Activated CD4-positive, alpha-beta memory T cell treated with anti-CD3 and anti-CD28 coated beads for 36 hours (primary cell): ENCODE measurements around the gene HAUS1. TPM values are rescaled to one million over a fixed set of nuclear protein-coding genes. Genes with fewer than 3 reads are reported as not detected.

Experiments used
- CTCF ChIA-PET: fragments of 350-600 bp; sonication (Branson Sonifier 250); formaldehyde crosslinking; loops from one replicate; lab custom pipeline; 2021; ENCODE audit warnings: antibody characterized with exemption, inconsistent platforms; lab: Charles Lee
- POLR2A ChIA-PET: fragments of 350-600 bp; sonication (Branson Sonifier 250); formaldehyde crosslinking; loops from one replicate; lab custom pipeline; 2021; ENCODE audit warnings: antibody characterized with exemption; lab: Charles Lee
- DNase-seq: peaks from one replicate; pipeline ENCODE4 v3.0.0-alpha.2; 2020
- H3K27ac Mint-ChIP-seq: one replicate; pipeline ENCODE4 v1.8.0; 2021; ENCODE audit warnings: mixed read lengths
- H3K27me3 Mint-ChIP-seq: one replicate; pipeline ENCODE4 v1.8.0; 2021; ENCODE audit warnings: mixed read lengths
- H3K36me3 Mint-ChIP-seq: one replicate; pipeline ENCODE4 v1.8.0; 2021; ENCODE audit warnings: mixed read lengths
- H3K4me1 Mint-ChIP-seq: one replicate; pipeline ENCODE4 v1.8.0; 2021; ENCODE audit warnings: low read depth, mixed read lengths
- H3K4me3 Mint-ChIP-seq: one replicate; pipeline ENCODE4 v1.8.0; 2021; ENCODE audit warnings: mild to moderate bottlenecking, mixed read lengths
- H3K9me3 Mint-ChIP-seq: one replicate; pipeline ENCODE4 v1.8.0; 2021; ENCODE audit warnings: mixed read lengths
- intact Hi-C: fragments of 100-400 bp; cut with micrococcal nuclease; formaldehyde crosslinking; loops from one replicate; pipeline ENCODE4 v1.15.1; 2023
- total RNA-seq, 2 experiments: library from RNA; stranded (reverse); gene quantifications; one replicate each; pipeline ENCODE4 v1.2.3, GENCODE V29; 2021

Gene HAUS1, protein sequence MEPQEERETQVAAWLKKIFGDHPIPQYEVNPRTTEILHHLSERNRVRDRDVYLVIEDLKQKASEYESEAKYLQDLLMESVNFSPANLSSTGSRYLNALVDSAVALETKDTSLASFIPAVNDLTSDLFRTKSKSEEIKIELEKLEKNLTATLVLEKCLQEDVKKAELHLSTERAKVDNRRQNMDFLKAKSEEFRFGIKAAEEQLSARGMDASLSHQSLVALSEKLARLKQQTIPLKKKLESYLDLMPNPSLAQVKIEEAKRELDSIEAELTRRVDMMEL
- total RNA-seq, result 10 to 100 TPM; 57.4 to 65.5 TPM

DNA sequence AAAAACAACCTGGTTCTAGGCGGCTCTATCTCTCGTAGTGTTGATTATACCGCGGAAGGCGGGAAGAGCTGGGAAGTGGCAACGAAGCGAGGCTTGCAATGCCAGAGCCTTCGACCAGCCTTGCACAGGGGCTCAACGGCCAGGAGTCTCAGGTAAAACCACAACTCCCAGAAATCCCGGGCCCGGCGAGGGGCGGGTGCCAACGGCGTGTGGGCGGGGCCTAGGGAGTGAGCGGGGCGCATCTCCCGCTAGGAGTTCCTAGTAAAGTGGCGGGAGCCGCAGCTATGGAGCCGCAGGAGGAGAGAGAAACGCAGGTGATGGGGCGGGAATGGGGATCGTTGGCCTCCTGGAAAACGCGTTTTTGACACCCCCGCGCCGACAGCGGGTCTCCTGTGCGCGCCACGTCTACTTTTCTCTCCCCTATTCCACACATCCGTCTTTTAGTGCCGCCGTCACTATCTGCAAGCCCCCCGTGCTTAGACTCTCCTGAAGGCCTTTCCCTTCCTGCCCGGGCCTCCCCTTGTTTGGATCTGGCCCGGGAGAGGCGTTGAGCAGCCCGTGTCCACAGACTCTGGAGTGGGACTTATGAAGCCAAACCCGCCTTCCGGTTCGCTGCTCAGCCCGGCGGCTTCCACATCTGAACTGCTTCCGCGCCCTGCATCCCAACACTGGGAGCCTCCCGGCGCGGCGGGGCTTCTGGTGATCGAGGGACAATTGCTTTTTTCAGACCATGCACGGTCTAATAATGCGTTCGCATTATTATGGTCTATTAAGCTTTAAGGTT, at the start of gene HAUS1:
HAUS1 (plus strand) TSS at position 258 of the 784 bp plus-strand sequence; CDS start at position 285, 27 bp downstream.
- H3K27me3 Mint-ChIP-seq, result no peaks in the 10 kb centered on the region
- POLR2A ChIA-PET, result no interaction called here
- intact Hi-C loops, result loop anchor here (2.0 kb wide), 1 partner anchor 52 kb away; no protein-coding TSS in a partner anchor
- H3K27ac Mint-ChIP-seq, result peak within 1 kb of the TSS; percentile 89
- peaks cover 16% of the 10 kb centered on the region for H3K36me3 Mint-ChIP-seq
- H3K9me3 Mint-ChIP-seq, result no peaks in the 10 kb centered on the region
- H3K4me3 Mint-ChIP-seq, result peak within 1 kb of the TSS; percentile 99
- peak; percentile 90 for DNase-seq
- CTCF ChIA-PET, result interaction anchor here (1.0 kb wide), 1 partner anchor 69 kb away, joined by 3 read pairs; a partner anchor contains a TSS
- H3K4me1 Mint-ChIP-seq, result peaks cover 29% of the 10 kb centered on the region

DNA sequence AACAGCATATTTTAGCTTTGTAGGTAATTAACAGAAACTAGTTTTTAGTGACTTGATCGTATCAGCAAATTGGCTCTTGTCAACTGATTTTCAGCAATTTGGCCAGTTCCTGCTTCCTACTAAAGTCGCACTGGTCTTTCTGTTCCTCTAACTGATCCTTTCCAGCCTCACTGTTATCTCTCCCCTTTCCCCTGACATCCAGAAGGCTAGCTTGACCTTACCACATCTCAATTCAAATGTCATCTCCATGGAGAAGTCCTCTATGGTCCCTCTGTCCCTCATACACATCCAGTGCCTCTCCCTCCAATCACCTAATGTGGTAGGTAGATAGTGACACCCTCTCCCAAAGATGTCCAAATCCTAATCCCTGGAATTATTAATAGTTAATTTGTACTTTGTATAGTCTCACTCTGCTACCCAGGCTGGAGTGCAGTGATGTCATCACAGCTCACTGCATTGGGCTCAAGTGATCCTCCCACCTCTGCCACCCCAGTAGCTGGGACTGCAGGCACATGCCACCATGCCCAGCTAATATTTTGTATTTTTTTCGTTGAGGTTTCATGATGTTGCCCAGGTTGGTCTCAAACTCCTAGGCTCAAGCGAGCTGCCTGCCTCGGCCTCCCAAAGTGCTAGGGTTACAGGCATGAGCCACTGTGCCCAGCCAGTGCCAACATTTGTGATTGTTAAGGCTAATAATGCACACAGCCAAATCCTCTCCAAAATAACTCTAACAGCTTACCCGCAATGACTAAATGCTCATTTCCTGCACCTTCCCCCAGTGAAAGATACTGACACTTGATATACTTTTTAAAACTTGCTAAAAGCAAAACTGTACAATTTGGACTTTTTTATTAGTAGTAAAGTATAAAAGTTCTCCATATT, 49.0 kb upstream of the HAUS1 start:
- CTCF ChIA-PET, result interaction anchor here (0.8 to 2.2 kb wide), 2 partner anchors 18 to 175 kb away, joined by 4 to 15 read pairs; no protein-coding TSS in a partner anchor

DNA sequence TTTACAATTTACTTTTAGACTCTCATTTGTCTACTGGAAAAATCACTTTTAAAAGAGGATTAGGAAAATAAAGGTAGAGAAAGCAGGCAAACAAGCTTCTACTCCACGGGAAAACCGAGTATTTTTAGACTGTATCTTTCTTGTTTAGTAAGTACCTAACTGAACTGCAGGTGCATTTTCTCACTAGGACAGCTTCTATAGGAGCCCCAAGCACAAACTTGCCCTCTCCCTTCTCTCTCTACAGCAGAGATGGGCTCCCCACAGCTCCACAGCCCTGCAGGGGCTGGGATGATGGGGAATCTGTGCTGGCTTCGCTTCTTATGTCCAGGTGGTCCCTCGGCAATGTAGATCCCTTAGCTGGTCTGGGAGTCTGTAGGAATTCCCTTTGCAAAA, 48.4 kb upstream of the HAUS1 start:
- POLR2A ChIA-PET, result no interaction called here
- no peaks in the 10 kb centered on the region for H3K9me3 Mint-ChIP-seq
- CTCF ChIA-PET, result interaction anchor here (2.2 kb wide), 1 partner anchor 17 kb away, joined by 15 read pairs; no protein-coding TSS in a partner anchor
- no peak overlapping the region for H3K4me3 Mint-ChIP-seq
- peak overlapping the region; percentile 24 for H3K27ac Mint-ChIP-seq
- no peaks in the 10 kb centered on the region for H3K27me3 Mint-ChIP-seq
- H3K4me1 Mint-ChIP-seq, result peaks cover 41% of the 10 kb centered on the region
- intact Hi-C loops, result loop anchor here (1.0 kb wide), 1 partner anchor 14 kb away; no protein-coding TSS in a partner anchor
- no peak for DNase-seq
- no peaks in the 10 kb centered on the region for H3K36me3 Mint-ChIP-seq

More for the DNA sequence above, 49.0 kb upstream of the HAUS1 start:
- Mint-ChIP-seq H3K4me3 (no peak overlapping the region), H3K4me1 (peaks cover 41% of the 10 kb centered on the region), H3K9me3 (no peaks in the 10 kb centered on the region), H3K27ac (peak overlapping the region; percentile 24), H3K36me3 (no peaks in the 10 kb centered on the region), H3K27me3 (no peaks in the 10 kb centered on the region)
- POLR2A ChIA-PET, result no interaction called here
- no peak for DNase-seq
- intact Hi-C loops, result loop anchor here (1.0 kb wide), 1 partner anchor 13 kb away; no protein-coding TSS in a partner anchor

DNA sequence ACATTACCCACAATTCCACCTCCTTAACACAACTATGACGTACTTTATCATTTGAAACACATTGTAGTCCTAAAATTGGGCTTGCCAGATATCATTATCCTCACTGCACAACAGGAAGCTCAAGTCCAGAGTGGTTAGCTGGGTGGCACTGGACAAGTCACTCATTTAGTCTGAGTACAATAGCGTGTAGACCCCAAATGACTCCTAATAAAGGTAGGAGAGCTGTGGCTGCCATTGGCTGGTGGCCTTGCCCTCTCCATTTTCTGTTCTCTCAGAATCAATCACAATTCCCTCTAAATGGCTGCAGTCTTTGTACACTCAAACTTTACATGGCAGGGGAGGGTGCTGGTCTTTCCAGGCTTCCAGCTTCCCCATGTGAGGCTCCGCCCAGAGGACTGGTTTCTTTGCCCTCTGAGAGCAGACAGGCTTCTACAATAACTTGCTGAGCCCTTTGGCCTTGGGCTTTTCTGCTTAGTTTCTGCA, 43.8 kb upstream of the HAUS1 start:
- intact Hi-C loops, result no loop called here
- no peaks in the 10 kb centered on the region for H3K36me3 Mint-ChIP-seq
- POLR2A ChIA-PET, result no interaction called here
- CTCF ChIA-PET, result no interaction called here
- no peak for DNase-seq
- peaks cover 23% of the 10 kb centered on the region for H3K4me1 Mint-ChIP-seq
- no peak overlapping the region for H3K27ac Mint-ChIP-seq
- no peaks in the 10 kb centered on the region for H3K27me3 Mint-ChIP-seq
- no peak overlapping the region for H3K4me3 Mint-ChIP-seq
- H3K9me3 Mint-ChIP-seq, result no peaks in the 10 kb centered on the region

DNA sequence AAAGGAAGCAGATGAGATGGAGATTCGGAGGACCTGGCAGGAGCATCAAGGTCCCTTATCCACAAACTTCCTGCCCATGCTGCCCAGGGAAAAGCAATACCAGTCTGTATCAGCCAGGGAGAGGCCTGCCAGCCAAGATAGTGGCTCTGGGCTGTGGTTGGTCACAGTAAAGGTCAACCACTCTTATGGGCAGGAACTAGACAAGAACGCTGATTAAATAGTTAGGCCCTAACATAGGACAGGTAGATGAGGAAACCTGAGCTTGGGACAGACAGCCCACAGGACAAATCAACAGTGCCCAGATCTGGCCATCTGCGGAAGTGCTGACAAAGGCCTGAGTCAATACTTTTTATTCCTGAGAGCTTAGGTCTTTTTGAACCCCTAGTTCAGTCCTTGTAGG, 42.8 kb upstream of the HAUS1 start:
- intact Hi-C loops, result no loop called here
- peaks cover 13% of the 10 kb centered on the region for H3K4me1 Mint-ChIP-seq
- no peak overlapping the region for H3K27ac Mint-ChIP-seq
- no peaks in the 10 kb centered on the region for H3K27me3 Mint-ChIP-seq
- no peak for DNase-seq
- no peaks in the 10 kb centered on the region for H3K36me3 Mint-ChIP-seq
- ChIA-PET POLR2A (interaction anchor here (0.6 kb wide), 1 partner anchor 339 kb away, joined by 3 read pairs; no protein-coding TSS in a partner anchor), CTCF (interaction anchor here (1.1 kb wide), 1 partner anchor 12 kb away, joined by 4 read pairs; no protein-coding TSS in a partner anchor)
- no peak overlapping the region for H3K4me3 Mint-ChIP-seq
- H3K9me3 Mint-ChIP-seq, result no peaks in the 10 kb centered on the region

DNA sequence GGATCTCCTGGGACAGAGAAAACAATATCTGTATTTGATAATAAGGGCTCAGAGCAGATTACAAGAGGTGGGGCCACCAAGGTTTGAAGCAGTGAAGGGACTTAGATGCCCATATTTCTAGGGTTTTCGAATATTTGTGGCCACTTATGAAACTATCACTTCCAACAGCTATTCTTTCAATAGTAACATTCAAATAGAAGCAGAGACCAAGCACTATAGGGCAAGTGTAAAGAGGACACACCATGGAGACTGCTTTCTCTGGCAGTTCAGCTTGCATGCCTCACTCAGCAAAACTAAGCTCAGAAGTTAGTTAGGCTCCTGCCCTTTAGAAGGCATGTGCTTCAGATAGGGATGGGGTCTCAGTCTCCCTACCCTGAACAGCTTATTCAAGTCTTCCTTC, 42.4 kb upstream of the HAUS1 start:
- no peak for DNase-seq
- CTCF ChIA-PET, result interaction anchor here (1.1 kb wide), 1 partner anchor 12 kb away, joined by 4 read pairs; no protein-coding TSS in a partner anchor
- H3K4me3 Mint-ChIP-seq, result no peak overlapping the region
- no peaks in the 10 kb centered on the region for H3K36me3 Mint-ChIP-seq
- H3K9me3 Mint-ChIP-seq, result no peaks in the 10 kb centered on the region
- H3K4me1 Mint-ChIP-seq, result peaks cover 12% of the 10 kb centered on the region
- POLR2A ChIA-PET, result interaction anchor here (0.6 kb wide), 1 partner anchor 339 kb away, joined by 3 read pairs; no protein-coding TSS in a partner anchor
- no peaks in the 10 kb centered on the region for H3K27me3 Mint-ChIP-seq
- intact Hi-C loops, result no loop called here
- no peak overlapping the region for H3K27ac Mint-ChIP-seq

DNA sequence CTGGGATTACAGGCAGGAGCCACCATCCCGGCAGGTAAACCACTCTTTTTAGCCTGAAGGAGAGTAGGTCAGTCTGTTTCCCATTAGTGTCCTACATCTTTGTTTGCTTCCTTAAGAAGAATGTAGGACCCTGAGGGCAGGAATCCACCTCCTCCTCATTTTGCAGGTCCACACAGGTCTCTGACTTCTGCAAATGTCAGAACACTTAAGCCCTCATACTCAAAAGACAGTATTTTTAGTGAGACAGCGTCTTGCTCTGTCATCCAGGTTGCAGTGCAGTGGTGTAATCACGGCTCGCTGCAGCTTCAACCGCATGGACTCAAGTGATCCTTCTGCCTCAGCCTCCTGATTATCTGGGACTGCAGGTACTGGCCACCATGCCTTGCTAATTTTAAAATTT, 41.4 kb upstream of the HAUS1 start:
- no peaks in the 10 kb centered on the region for H3K9me3 Mint-ChIP-seq
- no peak overlapping the region for H3K4me3 Mint-ChIP-seq
- ChIA-PET CTCF (no interaction called here), POLR2A (no interaction called here)
- H3K4me1 Mint-ChIP-seq, result peaks cover 12% of the 10 kb centered on the region
- intact Hi-C loops, result no loop called here
- no peaks in the 10 kb centered on the region for H3K27me3 Mint-ChIP-seq
- no peak for DNase-seq
- H3K27ac Mint-ChIP-seq, result no peak overlapping the region
- peaks cover 2% of the 10 kb centered on the region for H3K36me3 Mint-ChIP-seq

DNA sequence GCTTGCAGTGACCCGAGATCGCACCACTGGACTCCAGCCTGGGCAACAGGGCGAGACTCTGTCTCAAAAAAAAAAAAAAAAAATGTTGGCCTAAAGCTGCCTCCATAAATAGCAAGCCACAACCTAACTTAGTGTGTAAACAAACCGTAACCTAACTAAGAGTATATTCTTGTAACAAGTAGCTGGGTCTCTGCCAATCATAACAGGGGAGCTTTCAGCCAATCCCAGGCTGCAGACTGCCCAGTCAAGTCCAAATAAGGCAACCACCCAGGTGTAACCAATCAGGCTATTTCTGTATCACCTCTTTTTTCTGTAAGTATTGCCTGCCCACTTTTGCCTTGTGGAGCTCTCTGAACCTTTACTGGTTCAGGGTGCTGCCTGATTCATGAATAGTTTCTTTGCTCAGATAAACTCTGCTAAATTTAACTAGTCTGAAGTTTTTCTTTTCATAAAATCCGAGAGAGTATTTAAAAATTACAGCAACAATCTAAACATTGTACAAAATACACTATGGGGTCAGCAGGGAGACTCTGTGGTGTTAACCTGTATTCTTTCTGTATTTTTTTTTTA, 36.7 kb upstream of the HAUS1 start:
- CTCF ChIA-PET, result interaction anchor here (1.1 kb wide), 1 partner anchor 446 kb away, joined by 3 read pairs; no protein-coding TSS in a partner anchor
- intact Hi-C loops, result no loop called here
- peak overlapping the region; percentile 11 for H3K27ac Mint-ChIP-seq

DNA sequence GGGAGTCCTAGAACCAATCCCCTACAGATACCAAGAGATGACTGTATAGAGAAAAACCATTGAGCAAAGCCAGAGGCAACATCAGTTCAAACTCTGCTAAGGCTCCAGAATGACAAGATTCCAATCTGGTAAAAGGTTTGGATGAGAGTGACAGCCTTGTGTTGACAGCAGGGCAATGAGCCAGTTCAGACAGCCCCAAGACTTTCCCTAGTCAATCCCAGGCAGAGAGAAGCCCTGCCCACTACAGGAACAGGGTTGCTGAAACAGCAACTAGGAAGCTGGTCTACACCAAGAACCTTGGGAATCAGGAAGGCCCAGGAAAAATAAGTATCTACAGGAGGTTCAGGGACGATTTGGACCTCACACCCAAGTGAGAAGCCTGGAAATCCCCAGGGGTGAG, 35.4 kb upstream of the HAUS1 start:
- no peak overlapping the region for H3K27ac Mint-ChIP-seq
- intact Hi-C loops, result loop anchor here (1.0 kb wide), 1 partner anchor 55 kb away; no protein-coding TSS in a partner anchor
- CTCF ChIA-PET, result interaction anchor here (1.2 kb wide), 1 partner anchor 95 kb away, joined by 6 read pairs; no protein-coding TSS in a partner anchor

More for the DNA sequence above, 36.7 kb upstream of the HAUS1 start:
- Mint-ChIP-seq H3K9me3 (no peaks in the 10 kb centered on the region), H3K27me3 (no peaks in the 10 kb centered on the region), H3K36me3 (peaks cover 2% of the 10 kb centered on the region), H3K4me3 (no peak overlapping the region), H3K4me1 (peaks cover 35% of the 10 kb centered on the region)
- DNase-seq, result no peak
- POLR2A ChIA-PET, result no interaction called here

DNA sequence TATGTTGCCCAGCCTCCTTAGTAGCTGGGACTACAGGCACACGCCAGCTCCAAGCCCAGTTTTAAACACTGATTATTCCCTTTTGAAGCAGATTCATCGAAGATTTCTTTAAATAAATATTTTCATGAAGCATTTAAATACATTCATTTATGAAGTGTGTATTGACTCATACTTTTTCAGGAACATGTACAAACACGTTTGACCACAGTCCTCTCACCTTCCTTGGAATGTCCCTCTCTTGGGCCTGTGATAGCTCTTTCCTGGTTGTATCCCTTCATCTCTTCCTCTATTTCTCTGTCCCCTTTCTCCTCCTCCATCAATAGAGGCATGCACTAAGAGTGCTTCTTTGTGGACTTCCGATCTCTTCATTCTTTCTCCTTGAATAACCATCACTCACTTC, 34.7 kb upstream of the HAUS1 start:
- no peak for DNase-seq
- peaks cover 2% of the 10 kb centered on the region for H3K36me3 Mint-ChIP-seq
- H3K27me3 Mint-ChIP-seq, result no peaks in the 10 kb centered on the region
- POLR2A ChIA-PET, result no interaction called here
- no peaks in the 10 kb centered on the region for H3K9me3 Mint-ChIP-seq
- peaks cover 42% of the 10 kb centered on the region for H3K4me1 Mint-ChIP-seq
- no peak overlapping the region for H3K4me3 Mint-ChIP-seq
- intact Hi-C loops, result loop anchor here (1.0 kb wide), 1 partner anchor 56 kb away; no protein-coding TSS in a partner anchor
- peak overlapping the region; percentile 5 for H3K27ac Mint-ChIP-seq
- CTCF ChIA-PET, result interaction anchor here (0.8 to 1.4 kb wide), 5 partner anchors 56 to 404 kb away, joined by 3 to 6 read pairs (median 3); no protein-coding TSS in a partner anchor

More for the DNA sequence above, 35.4 kb upstream of the HAUS1 start:
- DNase-seq, result no peak
- Mint-ChIP-seq H3K9me3 (no peaks in the 10 kb centered on the region), H3K4me1 (peaks cover 43% of the 10 kb centered on the region), H3K4me3 (no peak overlapping the region), H3K27me3 (no peaks in the 10 kb centered on the region), H3K36me3 (peaks cover 2% of the 10 kb centered on the region)
- POLR2A ChIA-PET, result no interaction called here
